SU-DHL-6 (cell line): ENCODE data around the gene SAMD10.

ENCODE experiments used
- H2AFZ ChIP-seq: fragments of 200-600 bp; sonication (generic); 2 replicates; pipeline ENCODE4 v1.6.1; 2014; ENCODE audit warnings: low read depth, mild to moderate bottlenecking, moderate library complexity, mixed read lengths, antibody characterized with exemption, low read length; ENCODE audit not compliant: severe bottlenecking
- H3F3A ChIP-seq: fragments of 200-600 bp; shearing (Covaris generic); 2 replicates; pipeline ENCODE4 v1.6.0; 2016; ENCODE audit warnings: antibody characterized with exemption, mild to moderate bottlenecking; ENCODE audit not compliant: insufficient read depth
- H3K27ac ChIP-seq: fragments of 200-600 bp; sonication (generic); 2 replicates; pipeline ENCODE4 v1.5.1; 2016; ENCODE audit warnings: low read depth, mild to moderate bottlenecking, low read length, moderate library complexity, mixed read lengths
- H3K27me3 ChIP-seq: fragments of 200-600 bp; sonication (generic), shearing (Covaris generic); 2 replicates; pipeline ENCODE4 v1.6.0; 2014; ENCODE audit warnings: mild to moderate bottlenecking, low read length
- H3K36me3 ChIP-seq: fragments of 200-600 bp; sonication (generic); 2 replicates; pipeline ENCODE4 v1.6.1; 2014; ENCODE audit warnings: mild to moderate bottlenecking, low read length, mixed read lengths
- H3K4me2 ChIP-seq: fragments of 300-600, 200-600 bp; shearing (Covaris generic), sonication (generic); 2 replicates; pipeline ENCODE4 v1.6.0; 2014; ENCODE audit warnings: low read length, low read depth, mild to moderate bottlenecking; ENCODE audit not compliant: poor library complexity, severe bottlenecking
- H3K4me3 ChIP-seq: fragments of 200-600 bp; sonication (generic); 2 replicates; pipeline ENCODE4 v1.5.1; 2014; ENCODE audit warnings: antibody characterized with exemption, low read length, mild to moderate bottlenecking, mixed read lengths; ENCODE audit not compliant: insufficient read depth, poor library complexity, severe bottlenecking
- H3K79me2 ChIP-seq: fragments of 200-600 bp; sonication (generic); 2 replicates; pipeline ENCODE4 v1.6.1; 2014; ENCODE audit warnings: mild to moderate bottlenecking, low read length, moderate library complexity; ENCODE audit not compliant: insufficient read depth
- H3K9ac ChIP-seq: fragments of 200-600 bp; sonication (generic); 2 replicates; pipeline ENCODE4 v1.7.0; 2014; ENCODE audit warnings: mild to moderate bottlenecking, low read length
- H3K9me2 ChIP-seq: fragments of 200-600 bp; sonication (generic); replicated peaks from 2 replicates; pipeline ENCODE4 v1.6.1; 2014; ENCODE audit warnings: low read length; ENCODE audit not compliant: insufficient read depth
- H3K9me3 ChIP-seq: fragments of 200-600 bp; sonication (generic); 2 replicates; pipeline ENCODE4 v1.6.1; 2014; ENCODE audit warnings: low read length, mixed read lengths; ENCODE audit not compliant: insufficient read depth
- H4K20me1 ChIP-seq: fragments of 200-600 bp; sonication (generic); 2 replicates; pipeline ENCODE4 v1.6.1; 2014; ENCODE audit warnings: low read depth, mild to moderate bottlenecking, antibody characterized with exemption, low read length, moderate library complexity, mixed read lengths
- EZH2phosphoT487 ChIP-seq: fragments of 200-600 bp; sonication (generic), shearing (Covaris generic); conservative IDR thresholded peaks from 2 replicates; pipeline ENCODE4 v1.6.1; 2018; ENCODE audit warnings: mild to moderate bottlenecking, antibody characterized with exemption, low read length, moderate library complexity, mixed read lengths
- TF ChIP-seq, protein P1 (sequence below): fragments of 200-600 bp; sonication (generic); IDR thresholded peaks from one replicate; pipeline ENCODE4 v1.5.1; 2017; ENCODE audit warnings: antibody characterized with exemption, mild to moderate bottlenecking, low read length, moderate library complexity; ENCODE audit not compliant: insufficient read depth, poor library complexity, severe bottlenecking

SAMD10 gene

GRCh38 chr20:63943808-63944077 lies 35.7 kb downstream of the SAMD10 start:
- no peaks in the 10 kb centered on the region for H3K27me3 ChIP-seq

GRCh38 chr20:63942969-63943807 lies 36.3 kb downstream of the SAMD10 start:
- Histone ChIP-seq H3K79me2 (no peaks in the 10 kb centered on the region), H4K20me1 (no peaks in the 10 kb centered on the region), H3K9me3 (no peaks in the 10 kb centered on the region), H3K27ac (no peak overlapping the region), H2AFZ (no peak overlapping the region), H3K9ac (no peak overlapping the region), H3K4me3 (no peak overlapping the region), H3K9me2 (no peaks in the 10 kb centered on the region), H3K4me2 (no peak overlapping the region), H3F3A (no peaks in the 10 kb centered on the region), H3K27me3 (no peaks in the 10 kb centered on the region), H3K36me3 (no peaks in the 10 kb centered on the region)
- TF ChIP-seq EZH2phosphoT487 = no peak
- TF ChIP-seq, protein P1, sequence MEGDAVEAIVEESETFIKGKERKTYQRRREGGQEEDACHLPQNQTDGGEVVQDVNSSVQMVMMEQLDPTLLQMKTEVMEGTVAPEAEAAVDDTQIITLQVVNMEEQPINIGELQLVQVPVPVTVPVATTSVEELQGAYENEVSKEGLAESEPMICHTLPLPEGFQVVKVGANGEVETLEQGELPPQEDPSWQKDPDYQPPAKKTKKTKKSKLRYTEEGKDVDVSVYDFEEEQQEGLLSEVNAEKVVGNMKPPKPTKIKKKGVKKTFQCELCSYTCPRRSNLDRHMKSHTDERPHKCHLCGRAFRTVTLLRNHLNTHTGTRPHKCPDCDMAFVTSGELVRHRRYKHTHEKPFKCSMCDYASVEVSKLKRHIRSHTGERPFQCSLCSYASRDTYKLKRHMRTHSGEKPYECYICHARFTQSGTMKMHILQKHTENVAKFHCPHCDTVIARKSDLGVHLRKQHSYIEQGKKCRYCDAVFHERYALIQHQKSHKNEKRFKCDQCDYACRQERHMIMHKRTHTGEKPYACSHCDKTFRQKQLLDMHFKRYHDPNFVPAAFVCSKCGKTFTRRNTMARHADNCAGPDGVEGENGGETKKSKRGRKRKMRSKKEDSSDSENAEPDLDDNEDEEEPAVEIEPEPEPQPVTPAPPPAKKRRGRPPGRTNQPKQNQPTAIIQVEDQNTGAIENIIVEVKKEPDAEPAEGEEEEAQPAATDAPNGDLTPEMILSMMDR = no peak

More at GRCh38 chr20:63943808-63944077, 35.7 kb downstream of the SAMD10 start:
- TF ChIP-seq, protein P1 = no peak
- TF ChIP-seq EZH2phosphoT487 = no peak
- no peaks in the 10 kb centered on the region for H4K20me1 ChIP-seq
- H2AFZ ChIP-seq = no peak overlapping the region
- H3K79me2 ChIP-seq = no peaks in the 10 kb centered on the region
- no peak overlapping the region for H3K9ac ChIP-seq
- H3K9me2 ChIP-seq = no peaks in the 10 kb centered on the region
- no peak overlapping the region for H3K27ac ChIP-seq
- H3K4me3 ChIP-seq = no peak overlapping the region
- no peaks in the 10 kb centered on the region for H3K9me3 ChIP-seq
- H3F3A ChIP-seq = peaks cover 2% of the 10 kb centered on the region; the same call in 1 of the 2 replicates
- no peak overlapping the region for H3K4me2 ChIP-seq
- H3K36me3 ChIP-seq = no peaks in the 10 kb centered on the region

GRCh38 chr20:63942250-63942951 lies 37.0 kb downstream of the SAMD10 start:
- Histone ChIP-seq H3K27me3 (no peaks in the 10 kb centered on the region), H3K9me2 (no peaks in the 10 kb centered on the region), H3K79me2 (no peaks in the 10 kb centered on the region), H3K9me3 (no peaks in the 10 kb centered on the region), H3K27ac (no peak overlapping the region), H3F3A (no peaks in the 10 kb centered on the region; the same call in 1 of the 2 replicates), H3K9ac (no peak overlapping the region), H2AFZ (no peak overlapping the region), H3K4me3 (no peak overlapping the region), H3K4me2 (no peak overlapping the region), H4K20me1 (no peaks in the 10 kb centered on the region), H3K36me3 (no peaks in the 10 kb centered on the region)
- TF ChIP-seq, protein P1 = no peak
- TF ChIP-seq EZH2phosphoT487 = no peak
